AG08395 (cell line): ENCODE data around the gene NCEH1.
A peak's percentile ranks its signal among the peaks of the same experiment; 100 is the strongest.
"Not testable (repeated sequence)": the region's sequence is repeated elsewhere in the genome, so short reads cannot be mapped to it uniquely, and the experiment has no call there.

Experiments used
- DNase-seq: peaks from one replicate; pipeline ENCODE4 v3.0.0; 2012; ENCODE audit warnings: mixed read lengths, low spot score

The NCEH1 gene, protein sequence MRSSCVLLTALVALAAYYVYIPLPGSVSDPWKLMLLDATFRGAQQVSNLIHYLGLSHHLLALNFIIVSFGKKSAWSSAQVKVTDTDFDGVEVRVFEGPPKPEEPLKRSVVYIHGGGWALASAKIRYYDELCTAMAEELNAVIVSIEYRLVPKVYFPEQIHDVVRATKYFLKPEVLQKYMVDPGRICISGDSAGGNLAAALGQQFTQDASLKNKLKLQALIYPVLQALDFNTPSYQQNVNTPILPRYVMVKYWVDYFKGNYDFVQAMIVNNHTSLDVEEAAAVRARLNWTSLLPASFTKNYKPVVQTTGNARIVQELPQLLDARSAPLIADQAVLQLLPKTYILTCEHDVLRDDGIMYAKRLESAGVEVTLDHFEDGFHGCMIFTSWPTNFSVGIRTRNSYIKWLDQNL

DNA sequence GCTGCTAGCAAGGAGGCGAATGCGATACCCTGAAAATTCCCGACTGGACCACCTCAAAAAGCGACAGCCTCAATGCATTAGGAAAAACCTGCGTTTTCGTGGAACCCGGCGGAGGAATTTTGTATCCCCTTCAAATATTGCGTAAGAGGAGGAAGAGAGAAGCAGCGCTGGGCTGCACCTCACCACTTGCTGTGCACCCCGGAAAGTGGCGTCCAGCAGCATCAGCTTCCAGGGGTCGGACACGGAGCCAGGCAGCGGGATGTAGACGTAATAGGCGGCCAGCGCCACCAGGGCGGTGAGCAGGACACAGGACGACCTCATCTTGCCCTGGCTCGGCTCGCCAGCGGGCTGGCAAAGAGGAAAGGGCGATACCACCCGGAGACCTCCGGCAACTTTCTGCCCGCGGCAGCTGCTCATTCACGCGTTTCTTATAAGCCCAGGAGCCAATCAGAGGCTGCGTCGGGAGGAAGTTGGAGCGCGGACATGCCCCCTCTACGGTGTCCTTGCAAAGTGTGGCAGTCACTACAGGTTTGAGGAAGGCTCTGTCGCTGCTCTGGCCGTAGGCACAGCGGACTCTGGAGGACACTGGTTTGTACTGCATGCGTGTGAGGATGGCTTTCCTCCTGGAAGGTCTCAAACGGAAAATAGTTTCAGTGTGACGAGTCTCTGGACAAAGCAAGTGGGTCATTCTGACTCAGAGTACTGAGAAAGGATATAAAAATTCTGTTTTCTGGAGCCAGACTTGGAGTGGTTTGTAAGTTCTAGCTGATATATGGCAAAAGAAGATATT lies at the start of gene NCEH1:
TSS of gene NCEH1 (minus strand) at position 404 of the 790 bp plus-strand sequence. CDS start at position 321, 83 bp downstream.
- peak; percentile 95 for DNase-seq

DNA sequence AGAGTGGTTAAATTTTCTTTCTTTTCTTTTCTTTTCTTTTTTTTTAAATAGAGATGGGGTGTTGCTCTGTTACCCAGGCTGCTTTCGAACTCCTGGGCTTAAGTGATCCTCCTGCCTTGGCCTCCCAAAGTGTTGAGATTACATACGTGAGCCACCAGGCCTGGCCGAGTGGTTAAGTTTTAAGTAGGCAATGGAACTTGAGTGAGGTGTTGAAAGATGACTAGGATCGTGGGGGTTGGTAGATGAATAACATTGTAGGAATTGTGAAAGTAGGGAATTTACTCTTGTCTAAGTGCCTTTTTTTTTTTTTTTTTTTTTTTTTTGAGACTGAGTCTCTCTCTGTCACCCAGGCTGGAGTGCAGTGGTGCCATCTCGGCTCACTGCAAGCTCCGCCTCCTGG lies 49.5 kb upstream of the NCEH1 start:
- peak; percentile 21 for DNase-seq

DNA sequence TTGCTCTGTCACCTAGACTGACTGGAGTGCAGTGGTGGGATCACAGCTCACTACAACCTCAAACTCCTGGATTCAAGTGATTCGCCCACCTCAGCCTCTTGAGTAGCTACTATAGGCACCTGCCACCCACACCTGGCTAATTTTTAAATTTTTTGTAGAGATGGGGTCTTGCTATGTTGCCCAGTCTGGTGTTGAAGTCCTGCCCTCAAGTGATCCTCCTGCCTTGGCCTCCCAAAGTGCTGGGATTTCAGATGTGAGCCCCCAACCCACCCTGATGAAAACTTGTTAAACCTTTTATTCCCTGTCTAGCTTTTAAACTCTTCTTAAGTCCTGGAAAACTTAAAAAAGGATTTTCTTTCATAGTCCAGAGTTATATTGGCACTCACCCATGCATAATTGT lies 42.3 kb upstream of the NCEH1 start:
- DNase-seq = no peak

DNA sequence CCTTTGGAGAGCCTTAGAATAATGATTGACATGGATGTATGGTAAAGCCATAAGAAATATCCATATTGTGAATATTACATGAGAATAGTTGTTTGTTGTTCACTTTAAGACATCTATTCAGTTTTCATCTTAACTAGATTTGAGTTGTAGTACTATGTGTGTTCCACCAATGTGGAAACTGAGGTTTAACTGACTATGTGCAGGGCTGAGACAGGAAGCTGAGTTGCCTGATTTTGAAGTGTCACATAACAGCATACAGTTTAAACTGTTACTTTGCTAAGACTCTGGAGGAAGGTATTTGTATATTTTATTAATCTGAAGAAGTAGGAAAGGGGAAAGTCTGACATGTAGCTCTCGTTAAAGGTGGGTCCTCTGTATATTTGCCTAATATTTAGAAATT lies 41.8 kb upstream of the NCEH1 start:
- DNase-seq = no peak

DNA sequence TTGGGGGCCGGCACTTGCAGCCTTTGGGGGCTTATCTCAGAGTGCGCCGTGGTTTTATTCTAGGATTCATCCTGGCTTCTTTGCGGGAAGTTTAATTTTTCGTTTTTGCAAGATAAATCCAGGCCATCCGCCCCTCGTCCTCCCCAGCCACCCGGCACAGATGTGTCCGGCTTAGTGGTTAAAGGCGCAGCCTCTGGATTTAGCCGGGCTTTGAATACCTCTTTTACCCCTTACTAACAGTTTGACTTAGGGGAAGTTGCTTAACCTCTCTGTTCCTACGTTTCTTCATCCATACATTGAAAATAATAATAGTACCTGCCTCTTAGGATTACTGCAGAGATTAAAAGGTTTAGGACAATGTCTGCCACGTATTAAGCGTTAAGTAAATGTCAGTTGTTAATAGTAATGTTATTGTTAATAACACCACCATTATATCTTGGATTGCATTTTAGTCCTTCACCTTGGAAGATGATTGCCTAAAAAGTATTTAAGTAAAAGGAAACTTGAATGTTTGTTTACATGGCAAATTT lies 40.4 kb upstream of the NCEH1 start:
- DNase-seq = peak; percentile 12

DNA sequence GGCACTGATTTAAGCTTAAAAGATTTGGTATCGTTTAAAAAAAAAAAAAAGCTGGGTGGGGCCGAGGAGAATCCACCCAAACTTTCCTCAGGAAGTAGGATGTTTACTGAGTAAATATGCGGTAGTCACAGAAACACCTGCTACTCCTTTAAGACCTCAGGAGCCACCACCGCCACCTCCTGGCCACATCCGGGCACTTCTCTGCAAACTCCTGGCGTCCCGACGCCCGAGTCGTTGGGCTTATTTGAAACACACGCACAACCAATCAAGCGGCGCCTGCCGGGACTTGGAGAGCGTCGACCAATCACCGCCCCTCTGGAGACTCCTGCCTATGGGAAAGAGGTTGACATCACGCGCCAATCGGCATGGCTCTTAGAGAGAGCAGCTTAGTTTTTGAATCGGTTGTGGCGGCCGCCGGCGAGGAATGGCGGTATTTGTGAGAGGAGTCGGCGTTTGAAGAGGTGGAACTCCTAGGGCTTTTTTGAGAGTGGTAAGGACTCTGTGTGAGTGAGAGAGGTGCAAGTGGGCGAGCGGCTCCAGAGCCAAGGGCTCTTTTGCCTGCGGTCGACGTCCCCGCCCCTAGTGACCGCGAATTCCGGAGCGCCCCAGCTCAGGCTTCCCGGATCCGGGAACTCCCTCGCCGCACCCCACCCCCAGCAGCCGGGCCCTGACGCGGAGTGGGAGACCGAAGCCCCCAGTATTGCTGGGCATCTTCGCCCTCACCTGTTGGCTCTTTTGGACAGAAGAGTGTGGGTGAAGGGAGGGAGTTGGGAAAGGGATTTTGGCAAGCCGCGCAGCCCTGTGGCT lies 39.7 kb upstream of the NCEH1 start, which contains the start of gene ECT2:
TSS of gene ECT2 (plus strand) at position 359 of the 807 bp plus-strand sequence. CDS start 3,805 bp downstream, outside the sequence.
- DNase-seq = peak; percentile 99

DNA sequence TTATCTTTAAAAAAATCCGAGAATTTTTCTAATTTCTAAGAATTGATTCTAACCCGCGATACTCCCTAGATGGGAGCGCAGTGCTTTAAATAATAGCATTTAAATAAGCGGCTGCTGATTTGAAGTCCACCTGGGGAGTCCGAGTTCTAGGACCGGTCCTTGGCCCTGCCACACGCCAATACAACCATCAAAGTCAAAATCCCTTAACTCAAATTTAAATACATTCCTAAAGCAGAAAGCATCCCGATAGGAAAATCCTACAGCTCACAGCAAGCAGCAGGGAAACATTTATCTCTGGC lies 39.2 kb upstream of the NCEH1 start:
- DNase-seq = no peak

DNA sequence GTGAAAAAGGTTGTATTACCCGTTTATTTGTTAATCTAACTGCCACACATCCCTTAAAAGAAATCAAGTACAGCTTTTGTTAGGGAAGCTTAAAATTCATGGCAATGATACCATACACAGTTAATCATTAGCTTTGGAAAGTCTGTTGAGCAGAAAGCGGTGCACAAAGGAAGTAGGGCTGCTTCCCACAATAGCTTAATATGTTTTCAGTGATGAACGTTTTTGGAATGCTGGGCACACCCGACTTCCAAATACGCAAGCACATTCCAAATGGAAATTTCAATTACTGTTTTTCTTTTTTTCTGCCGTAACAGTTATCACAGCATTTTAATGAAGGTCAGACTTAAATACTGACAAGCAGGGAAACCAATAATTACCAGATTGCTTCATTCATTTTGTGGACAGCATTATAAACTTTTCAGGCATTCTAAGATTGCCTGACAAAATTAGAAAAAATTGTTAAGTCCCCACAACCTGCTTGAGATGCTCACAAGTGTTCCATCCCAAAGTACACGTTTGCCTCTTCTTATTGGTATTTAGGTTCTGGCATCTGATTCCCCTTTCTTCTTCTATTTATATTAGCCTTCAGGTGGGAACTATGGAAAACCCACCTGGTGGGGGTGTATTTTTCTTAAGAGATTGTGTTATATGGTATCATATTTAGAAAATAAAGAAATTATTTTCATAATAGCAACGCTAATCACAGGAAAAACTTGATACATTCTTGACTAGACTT lies 38.5 kb upstream of the NCEH1 start:
- peak; percentile 76 for DNase-seq

DNA sequence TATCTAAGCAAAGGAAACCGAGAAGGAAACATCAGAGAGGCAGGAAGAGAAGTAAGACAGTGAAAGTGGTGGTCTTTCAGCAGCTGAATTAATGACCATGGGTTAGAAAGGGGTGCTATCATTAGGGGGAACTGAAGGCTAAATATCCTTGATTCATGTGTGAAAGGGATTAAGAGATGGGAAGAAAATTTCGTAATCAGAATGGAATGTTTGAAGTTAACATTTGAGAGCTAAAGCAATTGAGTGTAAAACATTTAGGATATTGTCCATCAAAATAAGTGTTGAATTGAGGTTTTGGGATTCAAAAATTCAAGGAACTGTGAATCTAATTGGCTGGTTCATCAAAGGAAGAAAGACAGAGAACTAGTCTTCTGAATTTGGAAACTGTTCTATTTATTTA lies 35.6 kb upstream of the NCEH1 start:
- DNase-seq = peak; percentile 12

DNA sequence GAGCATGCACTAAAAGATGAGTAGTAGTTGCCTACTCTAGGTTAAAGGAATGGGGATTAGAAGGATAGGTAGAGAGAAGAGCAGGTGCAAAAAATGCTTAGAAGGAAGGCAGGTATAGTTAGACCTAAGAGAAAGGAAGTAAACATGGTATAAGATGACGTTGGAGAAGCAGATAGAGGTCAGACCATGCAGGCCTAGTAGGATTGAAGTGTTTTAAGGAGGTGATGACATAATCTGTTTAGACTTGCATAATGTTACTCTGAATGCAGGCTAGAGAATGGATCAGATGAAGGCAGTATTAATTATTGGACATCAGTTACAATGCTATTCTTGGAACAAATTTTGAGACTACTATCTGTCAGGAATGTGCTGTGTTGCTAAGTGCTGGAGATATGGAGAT lies 28.6 kb upstream of the NCEH1 start:
- no peak for DNase-seq

DNA sequence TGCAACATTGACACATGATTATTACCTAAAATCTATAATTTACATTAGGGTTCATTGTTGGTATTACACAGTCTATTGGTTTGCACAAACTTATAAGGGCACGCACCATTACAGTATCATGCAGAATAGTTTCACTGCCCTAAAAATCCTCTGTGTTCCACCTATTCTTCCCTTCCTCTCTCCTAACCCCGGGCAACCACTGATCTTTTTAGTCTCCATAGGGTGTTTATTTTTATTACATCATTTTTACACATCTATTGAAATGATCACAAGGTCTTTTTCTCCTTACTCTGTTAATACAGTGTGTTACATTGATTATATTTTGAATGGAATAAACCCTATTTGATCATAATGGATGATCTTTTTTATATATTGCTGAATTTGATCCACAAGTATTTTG lies 24.1 kb upstream of the NCEH1 start:
- no peak for DNase-seq

DNA sequence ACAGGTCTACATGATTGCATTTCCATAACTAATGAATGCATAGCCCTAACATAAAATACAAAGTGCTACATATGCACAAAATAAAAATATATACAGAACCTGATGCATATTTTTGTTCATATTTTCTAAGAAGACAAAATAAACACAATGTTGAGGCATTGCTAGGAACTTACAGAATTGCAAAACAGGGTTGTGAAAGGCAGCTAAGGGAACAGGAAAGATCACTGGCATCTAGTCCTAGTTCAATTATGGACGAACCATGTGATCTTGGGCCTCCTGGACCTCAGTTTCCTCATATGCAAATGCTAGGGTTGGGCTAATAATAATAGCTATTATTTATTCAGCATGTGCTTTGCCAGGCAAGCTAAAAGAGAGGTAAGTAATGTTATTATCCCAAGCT lies 15.5 kb upstream of the NCEH1 start:
- DNase-seq = no peak

DNA sequence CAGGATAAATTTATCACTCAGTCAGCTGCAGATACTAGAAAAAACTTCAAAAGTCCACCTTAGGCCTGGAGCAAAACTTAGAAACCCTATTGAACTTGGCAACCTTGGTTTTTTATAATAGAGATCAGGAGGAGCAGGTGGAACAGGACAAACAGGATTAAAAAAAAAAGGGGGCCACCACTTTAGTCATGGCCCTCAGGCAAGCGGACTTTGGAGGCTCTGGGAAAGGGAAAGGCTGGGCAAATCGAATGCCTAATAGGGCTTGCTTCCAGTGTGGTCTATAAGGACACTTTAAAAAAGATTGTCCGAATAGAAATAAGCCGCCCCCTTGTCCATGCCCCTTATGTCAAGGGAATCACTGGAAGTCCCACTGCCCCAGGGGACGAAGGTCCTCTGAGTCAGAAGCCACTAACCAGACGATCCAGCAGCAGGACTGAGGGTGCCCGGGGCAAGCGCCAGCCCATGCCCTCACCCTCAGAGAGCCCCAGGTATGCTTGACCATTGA lies 11.7 kb upstream of the NCEH1 start:
- not testable (repeated sequence) for DNase-seq

DNA sequence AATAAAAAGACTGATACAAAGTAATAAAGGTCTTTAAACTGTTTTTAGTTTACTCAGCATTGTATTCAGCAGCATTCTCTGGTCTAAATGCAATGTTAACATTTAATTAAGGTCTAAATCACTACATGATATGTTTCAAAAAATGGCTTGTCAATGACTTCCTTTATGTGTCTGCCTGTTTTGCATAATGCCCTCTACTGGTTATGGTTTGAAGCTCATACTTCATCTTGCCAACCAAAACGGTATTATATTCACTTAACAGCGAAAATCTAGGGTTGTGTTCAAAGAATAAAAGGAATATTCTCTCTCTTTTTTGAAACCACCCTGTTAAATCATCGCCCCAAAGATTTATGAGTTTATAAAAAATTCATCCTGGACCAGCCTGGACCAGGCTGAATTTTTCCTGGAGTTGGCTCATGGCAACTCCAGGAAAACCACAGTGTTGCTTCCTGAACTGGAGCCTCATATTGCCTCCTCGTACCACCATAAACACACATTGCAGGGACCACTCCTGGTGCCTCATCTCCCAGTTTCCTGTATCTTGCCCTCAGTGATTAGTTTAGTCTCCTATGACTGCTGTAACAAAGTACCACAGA lies 6.7 kb upstream of the NCEH1 start:
- no peak for DNase-seq

DNA sequence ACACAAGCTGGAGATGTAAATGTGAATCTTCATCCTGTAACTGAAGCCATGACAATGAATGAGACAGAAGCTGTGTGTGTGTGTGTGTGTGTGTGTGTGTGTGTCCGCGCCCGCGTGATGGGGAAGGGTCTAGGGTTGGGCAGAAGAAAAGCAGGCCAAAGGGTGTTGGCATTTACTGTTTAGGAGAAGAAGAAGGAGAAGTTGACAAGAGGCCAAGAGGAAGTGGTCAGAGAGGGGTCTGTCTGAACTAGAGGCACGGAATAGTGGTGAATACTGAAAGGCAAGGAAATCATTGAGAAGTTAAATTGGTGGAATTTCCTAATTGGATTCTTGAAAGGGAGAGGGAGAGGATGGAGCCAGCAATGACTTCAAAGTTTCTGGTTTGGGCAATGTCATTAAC lies 5.6 kb upstream of the NCEH1 start:
- no peak for DNase-seq

DNA sequence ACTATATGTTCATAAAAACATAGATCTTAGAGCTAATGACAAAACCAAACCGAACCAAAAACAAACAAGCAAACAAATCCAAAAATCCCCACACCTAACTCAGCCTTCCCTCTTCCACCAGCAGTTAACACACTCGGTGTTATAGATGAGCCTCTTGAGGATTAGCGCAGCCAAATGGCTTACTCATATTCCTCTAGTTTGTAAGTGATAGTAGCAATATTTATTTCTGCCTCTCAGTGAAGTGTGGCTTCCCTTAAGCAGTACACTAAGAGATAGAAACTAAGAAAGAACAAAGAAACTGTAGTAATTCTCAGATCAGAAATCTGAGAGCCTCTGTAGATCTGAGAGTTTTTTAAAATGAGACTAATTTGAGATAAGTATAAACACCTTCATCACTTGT lies 2.4 kb upstream of the NCEH1 start:
- DNase-seq = no peak

DNA sequence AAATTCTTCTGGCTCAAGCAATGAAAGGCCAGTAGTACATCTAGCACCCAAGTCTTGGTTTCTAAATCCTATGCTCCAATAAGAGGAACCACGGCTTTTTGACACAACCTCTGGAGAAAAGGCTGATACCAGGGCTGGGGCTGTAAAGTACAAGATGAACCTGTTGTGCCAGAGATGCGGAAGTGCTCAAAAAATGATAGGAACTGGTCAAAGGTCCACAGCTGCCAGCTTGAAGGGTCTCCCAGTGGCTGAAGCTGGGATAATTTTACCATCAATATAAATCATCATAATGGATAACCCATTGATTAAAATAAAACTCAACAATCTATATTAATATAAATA lies 558 bp upstream of the NCEH1 start:
- DNase-seq = no peak

DNA sequence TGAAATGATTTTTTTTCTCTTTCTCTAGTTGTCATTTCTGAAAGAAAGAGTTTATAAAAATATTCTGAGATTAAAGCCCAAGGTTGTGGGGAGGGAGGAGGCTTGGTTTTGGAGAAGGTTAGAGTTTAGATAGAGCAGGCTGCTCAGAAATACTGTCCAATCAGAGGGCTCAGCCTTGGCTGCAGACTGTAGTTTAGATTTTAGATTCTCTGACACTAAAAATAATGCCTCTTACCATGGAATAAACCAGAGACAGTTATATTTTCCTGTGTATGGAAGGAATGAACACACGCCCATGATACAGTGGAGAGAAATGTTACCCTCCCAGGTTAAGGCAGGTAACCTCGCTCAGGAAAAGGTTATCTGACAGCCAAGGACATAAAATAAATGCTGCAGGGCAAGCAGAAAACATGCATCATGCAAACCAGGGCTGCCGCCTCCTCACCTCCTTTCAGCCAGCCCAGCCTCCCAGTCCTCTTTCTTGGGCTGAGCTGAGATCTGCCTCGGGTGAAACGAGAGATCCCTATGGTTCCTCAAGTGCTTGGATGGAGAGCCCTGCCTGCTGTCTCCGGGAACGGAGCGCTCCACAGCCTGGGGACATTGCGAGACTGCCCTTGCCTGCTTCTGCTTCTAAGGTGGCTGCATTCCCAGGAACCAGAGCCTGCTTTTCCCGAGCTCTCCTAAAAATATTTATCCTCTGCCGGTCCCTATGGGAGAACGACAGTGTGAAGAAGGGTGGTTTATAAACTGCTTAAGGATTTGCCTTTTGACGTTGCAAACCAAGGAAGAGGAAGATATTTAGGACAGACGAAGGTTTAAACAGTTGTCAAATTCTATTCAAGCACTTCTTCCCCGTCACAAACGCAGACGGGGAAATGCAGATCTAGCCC lies 848 bp downstream of the NCEH1 start:
- peak; percentile 31 for DNase-seq

DNA sequence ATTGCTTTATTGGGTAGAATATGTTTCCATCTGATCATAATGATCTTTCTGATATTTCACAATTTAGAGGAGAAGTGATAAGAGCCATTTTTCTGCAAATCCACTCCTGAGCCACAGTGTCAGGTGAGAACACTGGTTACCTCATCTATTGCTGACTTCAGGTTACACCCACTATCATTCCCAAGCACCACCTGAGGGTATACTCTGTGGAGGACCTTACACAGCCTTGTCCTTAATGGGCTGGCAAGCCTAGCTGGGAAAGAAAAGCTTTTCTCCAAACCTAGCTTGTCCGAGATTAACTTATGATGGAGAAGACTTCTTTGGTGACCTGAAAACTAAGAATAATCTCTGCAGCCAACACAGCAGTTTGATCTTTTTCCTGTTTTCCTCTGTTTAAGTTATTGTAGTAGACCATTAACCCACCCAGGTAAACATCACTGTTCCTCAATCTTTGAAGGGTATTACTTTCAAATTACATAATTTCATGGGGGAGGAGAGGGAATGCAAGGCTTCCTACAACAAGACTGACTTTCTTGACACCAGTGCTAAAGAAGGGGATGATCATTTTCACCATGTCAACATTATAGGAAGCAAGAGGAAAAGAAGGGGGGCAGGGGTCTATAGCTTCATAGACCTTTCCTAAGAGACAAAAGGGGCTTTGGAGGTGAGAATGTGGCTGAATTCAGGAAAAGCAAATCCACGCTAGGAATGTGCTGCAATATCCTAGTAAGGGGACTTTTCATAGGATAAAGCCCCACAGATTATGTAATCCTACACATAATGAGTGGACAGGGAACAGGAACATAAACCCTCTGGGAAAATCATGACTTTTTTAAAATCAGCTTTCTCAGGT lies 1.7 kb downstream of the NCEH1 start:
- no peak for DNase-seq
